HL-60/S4 treated with phorbol 12-myristate 13-acetate at 8.2 ng/mL for 4 days and 3 days (cell line): ENCODE measurements around the gene ZKSCAN8.

Source experiments
- in situ Hi-C: fragments of 300-500 bp; cut with MboI; formaldehyde crosslinking; loops from 2 replicates; pipeline ENCODE4 v1.15.0; 2022; ENCODE audit warnings: low sequenced_read_pairs

ZKSCAN8 gene

DNA sequence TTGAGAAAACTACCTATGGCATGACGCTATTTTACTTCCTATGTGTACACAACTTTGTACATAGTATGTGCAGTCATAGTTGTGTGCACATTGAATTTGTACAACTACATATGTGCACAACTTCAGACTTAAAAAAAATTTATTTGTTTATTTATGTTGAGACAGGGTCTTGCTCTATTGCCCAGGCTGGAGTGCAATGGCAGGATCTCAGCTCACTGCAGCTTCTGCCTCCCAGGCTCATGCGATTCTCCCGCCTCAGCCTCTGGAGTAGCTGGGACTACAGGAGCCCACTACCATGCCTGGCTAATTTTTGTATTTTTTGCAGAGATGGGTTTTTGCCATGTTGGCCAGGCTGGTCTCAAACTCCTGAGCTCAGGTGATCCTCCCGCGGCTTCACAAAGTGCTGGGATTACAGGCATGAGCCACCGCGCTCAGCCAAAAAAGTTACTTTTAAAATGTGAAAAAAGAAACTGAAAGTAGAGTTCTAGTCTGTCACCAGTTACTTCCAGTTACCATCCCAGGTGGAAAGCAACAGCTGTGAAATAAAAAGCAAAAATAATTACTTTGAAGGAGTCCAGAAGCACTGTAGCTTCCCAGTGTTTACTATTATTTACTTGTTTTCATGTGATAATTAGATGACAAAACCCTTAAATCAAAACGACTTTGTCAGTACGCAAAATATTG, 1.7 kb upstream of the ZKSCAN8 start:
- in situ Hi-C loops: no loop called here

DNA sequence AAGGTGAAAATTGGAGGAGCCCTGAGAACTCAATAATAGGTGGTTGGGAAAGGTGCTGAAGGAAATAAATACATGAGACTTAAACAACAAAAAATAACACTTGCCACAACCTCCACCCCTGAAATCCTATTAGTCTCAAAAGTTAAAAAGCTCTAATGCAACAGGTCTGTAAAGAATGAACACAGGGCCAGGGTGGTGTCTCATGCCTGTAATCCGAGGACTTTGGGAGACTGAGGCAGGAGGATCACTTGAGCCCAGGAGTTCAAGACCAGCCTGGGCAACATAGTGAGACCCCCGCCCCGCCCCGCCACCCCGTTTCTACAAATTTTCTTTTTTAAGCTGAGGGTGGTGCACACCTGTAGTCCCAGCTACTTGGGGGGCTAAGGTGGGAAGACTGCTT, 1.1 kb upstream of the ZKSCAN8 start:
- in situ Hi-C loops: no loop called here

DNA sequence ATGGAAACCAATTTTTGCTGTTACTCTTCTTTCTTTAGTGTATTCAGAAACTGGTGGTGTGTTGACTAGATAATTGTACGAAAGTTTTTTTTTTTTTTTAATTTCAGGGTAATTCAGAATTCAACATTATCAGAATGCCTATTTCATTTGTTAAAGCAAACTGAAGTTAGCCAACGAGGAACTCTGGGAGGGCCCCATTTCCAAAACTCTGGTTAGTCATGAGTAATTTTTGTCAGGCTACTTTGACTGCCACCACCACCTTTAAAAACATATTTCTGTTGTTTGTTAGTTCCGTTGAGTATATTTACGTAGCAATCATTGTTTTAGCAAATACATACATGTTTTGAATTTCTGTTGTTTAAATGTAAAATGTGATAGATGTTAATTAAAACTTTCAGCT, 763 bp downstream of the ZKSCAN8 start:
- in situ Hi-C loops: no loop called here

DNA sequence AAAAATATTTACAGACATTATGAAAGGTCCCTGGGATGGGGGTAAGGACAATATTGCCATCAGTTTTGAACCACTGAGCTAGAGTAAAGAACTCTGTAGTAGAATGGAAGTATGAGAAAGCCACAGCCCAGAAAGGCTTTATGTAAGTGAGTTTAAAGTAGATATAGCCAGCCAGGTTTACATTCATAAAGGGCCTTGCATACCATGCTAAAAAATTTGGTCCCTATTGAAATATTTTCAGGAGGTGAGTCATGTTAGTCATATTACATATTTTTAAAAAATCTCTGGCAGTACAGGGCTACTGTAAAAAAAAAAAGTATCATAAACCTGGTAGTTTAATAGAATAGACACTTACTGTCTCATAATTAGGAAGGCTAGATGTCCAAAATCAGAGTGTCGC, 3.5 kb downstream of the ZKSCAN8 start:
- in situ Hi-C loops: no loop called here

DNA sequence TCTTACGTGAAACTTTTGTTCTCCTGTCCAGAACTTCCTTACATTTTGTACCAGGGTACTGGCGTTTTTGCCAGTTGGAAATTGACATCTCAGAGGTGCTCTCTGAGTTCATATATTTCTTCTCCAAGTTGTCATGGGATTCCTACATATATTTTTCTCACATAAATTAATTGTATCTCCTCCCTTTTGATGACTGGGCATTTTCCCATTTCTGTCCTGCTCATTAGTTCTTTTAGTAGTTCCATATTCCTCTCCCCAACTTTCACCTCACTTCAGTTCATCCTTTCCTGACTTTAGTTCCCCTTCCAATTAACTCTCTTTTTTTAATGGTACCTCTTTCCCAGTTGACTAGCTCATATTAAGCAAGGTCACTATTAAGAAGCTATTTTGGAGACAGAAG, 10.8 kb downstream of the ZKSCAN8 start:
- in situ Hi-C loops: no loop called here

DNA sequence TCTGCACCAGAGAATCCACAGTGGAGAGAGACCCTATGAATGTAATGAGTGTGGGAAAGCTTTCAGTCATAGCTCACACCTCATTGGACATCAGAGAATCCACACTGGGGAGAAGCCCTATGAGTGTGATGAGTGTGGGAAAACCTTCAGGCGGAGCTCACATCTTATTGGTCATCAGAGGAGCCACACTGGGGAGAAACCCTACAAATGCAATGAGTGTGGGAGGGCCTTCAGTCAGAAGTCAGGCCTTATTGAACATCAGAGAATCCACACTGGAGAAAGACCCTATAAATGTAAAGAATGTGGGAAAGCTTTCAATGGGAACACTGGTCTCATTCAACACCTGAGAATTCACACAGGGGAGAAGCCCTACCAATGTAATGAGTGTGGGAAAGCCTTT, 11.9 kb downstream of the ZKSCAN8 start:
- in situ Hi-C loops: no loop called here

DNA sequence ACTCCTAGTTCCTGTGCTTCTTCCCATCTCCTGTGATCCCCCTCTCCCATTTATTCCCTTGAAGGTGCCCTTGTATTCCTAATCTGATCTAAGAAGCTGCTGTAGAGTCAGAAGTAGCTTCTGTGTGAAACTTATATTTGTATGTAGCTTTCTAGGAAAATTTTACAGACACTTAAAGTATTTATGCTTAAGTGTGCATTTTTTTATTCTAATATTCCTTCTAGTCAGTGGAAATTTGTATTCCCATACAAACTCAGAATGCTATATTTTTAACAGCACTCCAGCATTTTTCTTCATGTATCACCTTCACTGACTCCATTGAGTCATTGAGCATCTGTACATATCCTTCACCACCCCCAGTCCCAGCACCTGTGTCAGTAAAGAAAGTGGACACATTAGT, 12.7 kb downstream of the ZKSCAN8 start:
- in situ Hi-C loops: no loop called here

DNA sequence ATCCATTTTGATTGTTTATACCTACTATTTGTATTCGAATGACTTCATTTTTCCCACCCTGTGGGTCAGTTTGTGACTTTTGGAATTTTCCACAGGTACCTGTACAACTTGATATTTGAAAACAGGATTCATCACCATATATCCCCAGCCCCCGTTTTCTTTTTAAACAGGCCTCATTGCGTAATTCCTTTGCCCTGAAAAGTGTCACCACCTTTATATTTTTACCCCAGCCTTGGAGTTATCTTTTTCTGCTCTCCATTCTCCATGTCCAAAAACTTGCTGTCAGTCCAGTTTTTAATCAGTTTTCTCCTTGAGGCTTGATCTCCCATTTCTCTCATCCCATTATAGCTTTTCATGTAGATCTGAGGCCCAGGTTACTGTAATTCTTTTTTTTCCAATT, 16.6 kb downstream of the ZKSCAN8 start:
- in situ Hi-C loops: no loop called here

DNA sequence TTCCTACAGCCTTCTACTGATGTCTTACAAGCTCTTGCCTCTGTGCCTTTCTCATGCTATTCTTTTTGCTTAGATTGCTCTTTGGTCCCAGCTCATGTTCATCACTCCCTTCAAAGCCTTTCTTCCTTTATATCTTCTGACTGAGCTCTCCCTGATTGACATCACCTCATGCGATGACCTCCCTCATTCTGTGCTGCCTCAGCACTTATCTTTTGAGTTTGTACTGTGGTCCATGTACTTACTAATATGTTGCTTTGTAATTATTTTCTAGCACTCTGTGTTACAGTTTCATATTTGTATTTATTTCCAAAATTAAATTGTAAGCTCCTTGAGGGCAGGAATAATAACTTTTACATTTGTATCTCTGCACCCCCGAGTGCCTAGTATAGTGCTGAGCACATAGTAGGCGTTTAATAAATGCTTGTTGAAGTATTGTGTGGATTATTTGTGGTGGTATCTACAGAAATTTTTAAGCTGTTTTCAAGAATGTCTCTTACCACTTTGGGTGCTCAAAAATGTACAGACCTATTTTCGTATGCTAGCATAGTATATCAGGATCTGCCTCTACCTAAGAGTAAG, 17.4 kb downstream of the ZKSCAN8 start:
- in situ Hi-C loops: no loop called here

DNA sequence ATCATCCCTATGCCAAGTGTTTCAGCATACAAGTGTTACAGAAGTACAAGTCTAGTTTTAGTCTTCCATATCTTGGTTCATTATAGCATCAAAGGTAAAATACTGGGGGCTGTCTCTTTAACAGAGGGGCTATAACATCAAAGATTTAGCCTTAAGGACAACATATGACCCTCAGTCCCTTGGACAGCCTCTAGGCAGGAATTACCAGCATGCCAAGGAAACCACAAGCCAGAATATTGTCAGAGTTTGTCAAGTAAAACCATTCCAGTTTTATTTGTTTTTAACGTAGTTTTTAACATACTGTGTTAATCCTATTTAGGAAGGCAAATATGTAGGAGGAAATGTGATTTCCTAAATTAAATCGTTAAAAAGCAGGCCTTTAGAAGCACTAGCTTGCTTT, 18.6 kb downstream of the ZKSCAN8 start:
- in situ Hi-C loops: no loop called here

DNA sequence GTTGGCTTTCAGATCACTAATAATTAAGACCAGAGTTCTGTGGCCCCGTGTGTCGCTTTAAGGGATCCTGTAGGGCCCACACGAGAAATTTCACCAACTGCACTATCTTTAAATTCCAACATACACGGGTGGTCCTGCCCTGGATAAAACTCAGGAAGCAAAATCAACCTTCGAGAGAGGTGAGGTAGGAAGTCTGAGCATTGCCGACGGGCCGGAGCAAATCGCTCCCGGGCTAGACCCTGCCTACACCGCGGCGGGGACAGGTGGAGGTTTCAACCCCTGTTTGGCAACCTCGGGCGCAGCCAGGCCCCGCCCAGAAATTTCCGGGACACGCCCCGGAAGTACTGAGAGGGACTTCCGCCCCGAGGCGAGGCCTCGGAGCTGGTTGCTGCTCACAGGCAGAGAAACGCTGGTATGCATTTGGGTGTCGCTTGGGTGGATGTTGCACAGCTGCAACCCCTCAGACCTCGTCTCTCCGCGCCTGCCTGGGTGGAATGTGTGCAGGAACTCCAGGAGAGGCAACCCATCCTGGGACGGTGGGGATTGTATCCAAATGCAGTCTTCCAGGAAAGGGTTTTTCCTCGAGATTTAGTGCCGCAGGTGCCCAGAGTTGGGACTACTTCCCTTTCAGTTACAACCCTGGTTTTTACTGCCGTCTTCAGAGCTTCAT, 19.9 kb downstream of the ZKSCAN8 start:
- in situ Hi-C loops: no loop called here

DNA sequence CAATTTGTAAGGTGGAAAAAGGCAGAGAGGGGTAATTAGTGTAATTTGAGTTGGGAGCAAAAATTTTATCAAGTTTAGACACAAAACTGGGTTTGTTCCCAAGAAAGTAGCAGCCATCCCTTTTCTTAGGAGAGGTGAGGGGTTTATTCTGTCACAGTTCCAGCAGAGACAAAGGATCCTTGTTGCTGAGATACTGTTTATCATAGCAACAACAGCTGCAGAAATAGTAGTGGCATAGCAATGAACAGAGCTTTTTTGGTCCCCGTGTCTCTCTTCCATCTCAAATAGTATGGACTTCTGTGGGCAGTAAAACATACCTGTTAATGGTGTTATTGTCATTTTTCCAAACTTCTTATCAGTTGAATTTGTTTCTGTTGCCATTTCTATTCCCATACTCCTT, 23.9 kb downstream of the ZKSCAN8 start:
- in situ Hi-C loops: no loop called here

DNA sequence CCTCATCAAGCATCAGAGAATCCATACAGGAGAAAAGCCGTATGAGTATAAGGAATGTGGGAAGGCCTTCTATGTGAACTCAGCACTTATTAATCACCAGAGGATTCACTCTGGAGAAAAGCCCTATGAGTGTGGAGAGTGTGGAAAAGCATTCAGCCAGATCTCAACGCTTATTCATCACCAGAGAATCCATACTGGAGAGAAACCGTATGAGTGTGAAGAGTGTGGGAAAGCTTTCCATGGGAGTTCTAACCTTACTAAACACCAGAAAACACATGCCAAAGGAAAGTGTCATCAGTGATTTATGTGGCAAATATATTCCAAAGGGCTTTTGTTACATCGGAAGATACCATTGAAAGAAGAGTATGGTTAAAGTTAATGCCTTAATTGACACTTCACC, 25.4 kb downstream of the ZKSCAN8 start:
- in situ Hi-C loops: no loop called here

DNA sequence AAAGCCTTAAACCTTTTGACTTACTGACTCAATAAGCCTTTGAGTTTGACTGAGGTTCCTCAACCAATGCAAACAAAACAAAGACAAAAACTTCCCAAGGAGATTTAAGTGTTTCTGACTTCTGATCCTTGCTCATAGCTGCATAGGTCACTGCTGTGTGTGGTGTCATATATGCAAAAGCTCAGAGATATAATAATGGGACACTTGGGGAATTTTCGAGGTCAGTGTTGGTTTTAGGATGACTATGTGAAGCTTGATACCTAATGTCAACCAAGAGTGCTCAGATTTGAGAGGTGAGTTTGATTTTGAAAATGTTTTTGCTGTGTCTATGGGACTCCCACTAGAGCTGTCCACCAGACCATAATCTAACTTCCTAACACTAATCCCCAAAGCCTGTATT, 26.2 kb downstream of the ZKSCAN8 start:
- in situ Hi-C loops: no loop called here

DNA sequence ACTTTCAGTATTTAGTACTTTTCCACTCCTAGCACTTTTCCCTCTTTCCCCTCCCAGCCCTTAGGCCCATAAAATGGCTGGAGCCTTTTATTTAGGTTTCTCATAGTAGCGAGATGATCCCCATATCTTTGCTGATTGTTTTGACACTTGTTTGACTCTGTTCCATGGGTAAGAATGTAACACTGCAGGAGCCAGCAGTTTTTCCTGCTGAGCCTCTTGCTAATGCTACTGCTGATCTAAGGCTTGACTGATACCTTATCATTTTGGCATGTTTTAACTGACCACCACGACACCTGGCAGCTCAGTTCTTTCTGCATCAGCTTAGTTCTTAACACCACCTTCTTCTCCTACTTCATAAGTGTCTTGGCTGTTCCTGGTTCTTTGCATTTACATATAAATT, 29.6 kb downstream of the ZKSCAN8 start:
- in situ Hi-C loops: no loop called here

DNA sequence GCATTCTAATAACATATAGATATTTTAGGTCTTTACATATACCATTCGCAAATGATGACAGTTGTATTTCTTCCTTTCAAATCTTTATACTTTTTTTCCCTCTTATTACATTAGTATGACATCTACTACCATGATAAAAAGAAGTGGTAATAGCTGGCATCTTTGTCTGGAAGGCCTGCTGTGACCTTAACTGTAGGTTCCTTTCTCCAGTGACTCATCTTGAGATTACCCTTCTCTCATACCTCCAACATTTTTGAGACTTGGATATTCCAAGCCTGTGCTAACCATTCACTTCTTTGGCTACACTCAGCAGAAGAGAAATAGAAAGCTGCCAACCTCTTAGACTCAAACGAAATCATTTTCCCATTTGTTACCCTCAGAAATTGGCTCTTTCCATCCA, 30.3 kb downstream of the ZKSCAN8 start:
- in situ Hi-C loops: no loop called here

DNA sequence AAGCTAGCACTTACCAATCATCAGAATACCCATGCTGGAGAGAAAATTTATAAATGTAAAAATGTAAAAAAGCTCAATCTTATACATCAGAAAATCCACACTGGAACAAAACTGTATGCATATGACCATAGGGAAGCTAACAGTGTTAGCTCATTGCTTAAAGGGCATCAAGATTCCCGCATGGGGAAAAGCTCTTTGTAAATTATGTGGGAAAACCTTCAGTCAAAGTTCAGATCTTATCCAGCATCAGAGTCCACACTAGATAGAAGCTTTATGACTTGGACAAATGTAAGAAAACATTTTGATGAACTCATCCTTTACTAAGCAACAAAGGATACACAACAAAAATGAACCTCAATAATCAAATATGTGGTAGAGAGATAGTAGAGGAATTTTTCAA, 34.7 kb downstream of the ZKSCAN8 start:
- in situ Hi-C loops: no loop called here

DNA sequence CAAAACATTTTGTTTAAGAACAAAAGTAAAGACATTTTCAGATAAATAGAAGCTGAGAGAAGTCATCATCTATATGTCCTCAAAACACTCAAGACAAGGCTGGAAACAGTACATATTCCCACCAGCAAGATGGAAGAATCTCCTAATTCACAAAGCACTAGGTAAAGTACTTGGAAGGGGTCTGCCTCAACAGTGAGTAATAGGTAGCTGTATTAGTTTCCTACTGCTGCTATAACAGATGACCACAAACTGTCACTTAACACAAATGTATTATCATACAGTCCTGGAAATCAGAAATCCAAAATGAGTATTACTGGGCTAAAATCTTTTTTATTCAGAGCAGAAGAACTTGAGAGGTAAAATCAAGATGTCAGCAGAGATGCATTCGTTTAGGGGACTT, 40.6 kb downstream of the ZKSCAN8 start:
- in situ Hi-C loops: no loop called here

DNA sequence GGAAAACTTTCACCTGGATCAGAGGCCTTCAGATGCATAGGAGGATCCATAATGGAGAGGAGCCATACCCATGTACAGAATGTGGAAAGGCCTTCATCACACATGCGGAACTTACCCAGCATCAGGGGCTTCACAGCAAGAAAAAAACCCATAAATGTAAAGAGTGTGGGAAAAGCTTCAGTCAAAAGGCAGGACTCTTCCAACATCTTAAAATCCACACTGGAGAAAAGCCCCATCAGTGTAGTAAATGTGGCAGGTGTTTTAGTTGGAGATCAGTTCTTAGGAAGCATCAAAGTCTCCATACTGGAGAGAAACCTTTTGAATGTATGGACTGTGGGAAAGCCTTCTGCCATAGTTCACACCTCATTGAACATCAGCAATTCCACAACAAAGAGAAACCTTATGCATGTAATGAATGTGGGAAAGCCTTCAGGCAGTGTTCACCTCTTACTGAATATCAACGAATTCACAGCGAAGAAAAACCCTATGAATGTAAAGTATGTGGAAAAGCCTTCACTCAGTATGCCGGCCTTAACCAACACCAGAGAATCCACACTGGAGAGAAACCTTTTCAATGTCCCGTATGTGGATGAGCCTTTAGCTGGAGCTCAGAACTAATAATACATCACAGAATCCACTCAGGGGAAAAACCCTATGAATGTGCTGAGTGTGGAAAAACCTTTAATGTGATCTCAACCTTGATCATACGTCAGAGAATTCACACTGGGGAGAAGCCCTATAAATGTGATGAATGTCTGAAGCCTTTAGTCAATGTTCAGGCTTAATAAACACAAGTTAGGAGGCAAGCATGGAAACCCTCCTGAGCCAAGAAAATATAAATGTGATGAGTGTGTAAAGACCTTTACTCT, 46.7 kb downstream of the ZKSCAN8 start:
- in situ Hi-C loops: no loop called here

DNA sequence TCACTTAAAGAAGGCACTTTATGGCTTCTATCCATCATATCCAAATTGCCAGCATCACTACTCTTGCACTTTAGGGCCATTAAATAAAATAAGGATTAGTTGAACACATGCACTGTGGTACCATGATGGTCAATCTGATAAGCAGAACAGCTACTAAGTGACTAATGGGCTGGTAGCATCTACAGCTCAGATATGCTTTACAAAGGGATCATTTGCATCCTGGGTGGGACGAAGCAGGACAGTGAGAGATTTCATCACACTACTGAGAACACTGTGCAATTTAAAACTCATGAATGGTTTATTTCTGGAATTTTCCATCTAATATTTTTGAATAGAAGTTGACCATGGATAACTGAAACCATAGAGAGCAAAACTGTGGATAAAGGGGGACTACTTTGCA, 58.3 kb downstream of the ZKSCAN8 start:
- in situ Hi-C loops: no loop called here

DNA sequence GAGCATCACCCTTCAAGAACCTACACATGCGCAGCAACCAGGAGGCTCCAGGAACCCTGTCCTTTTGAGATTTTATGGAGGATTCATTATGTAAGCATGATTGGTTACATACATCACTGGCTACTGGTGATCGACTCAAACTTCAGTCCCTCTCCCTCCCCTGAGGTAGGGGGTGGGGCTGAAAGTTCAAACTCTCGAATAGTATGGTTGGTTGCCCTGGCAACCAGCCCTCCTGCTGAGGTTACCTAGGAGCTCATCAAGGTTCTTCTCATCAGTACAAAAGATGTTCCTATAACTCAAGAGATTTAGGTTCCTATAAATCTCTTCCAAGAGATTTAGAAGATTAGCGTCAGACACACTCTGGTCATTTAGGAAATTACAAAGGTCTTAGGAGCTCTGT, 61.5 kb downstream of the ZKSCAN8 start:
- in situ Hi-C loops: no loop called here

DNA sequence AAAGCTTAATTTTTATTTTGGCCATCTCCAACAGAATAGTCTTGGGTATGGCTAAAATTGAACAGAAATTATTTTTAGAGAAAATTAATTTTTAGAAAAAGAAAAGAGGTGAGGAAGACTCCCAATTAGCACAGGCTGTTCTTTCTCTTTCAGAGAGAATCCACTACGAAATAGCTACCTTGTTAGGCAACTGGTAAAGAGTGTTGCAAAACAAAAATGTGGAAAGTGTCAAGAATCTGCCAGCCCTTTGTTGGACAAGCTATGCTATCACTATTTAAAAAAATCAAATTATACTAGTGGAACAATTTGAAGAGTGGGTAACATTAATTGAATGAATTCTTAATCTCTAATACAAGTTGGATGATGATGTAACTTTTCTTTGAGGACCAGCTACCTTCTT, 64.2 kb downstream of the ZKSCAN8 start:
- in situ Hi-C loops: no loop called here
